K562 (cell line): ENCODE results near the gene MET. TPM values are rescaled to one million over a fixed set of nuclear protein-coding genes. Genes with fewer than 3 reads are reported as not detected.

ENCODE experiments used
- ARID1B ChIP-seq: fragments of 450-650 bp; IDR thresholded peaks from 2 replicates; pipeline ENCODE4 v1.6.1; 2016; ENCODE audit warnings: antibody characterized with exemption, mild to moderate bottlenecking, inconsistent platforms
- MCM7 ChIP-seq, 2 experiments: fragments of 450-650 bp; IDR thresholded peaks; 2 replicates each; pipeline ENCODE4 v1.6.1; 2016 to 2018
- MTA2 ChIP-seq: fragments of 450-650 bp; IDR thresholded peaks from 2 replicates; pipeline ENCODE4 v1.6.1; 2016; ENCODE audit warnings: low read depth
- NCOA4 ChIP-seq: fragments of 450-650 bp; IDR thresholded peaks from 2 replicates; pipeline ENCODE4 v1.6.1; 2018; ENCODE audit warnings: mild to moderate bottlenecking; ENCODE audit not compliant: partially characterized antibody
- RAD51 ChIP-seq: fragments of 450-650 bp; IDR thresholded peaks from 2 replicates; pipeline ENCODE4 v1.7.1; 2016; ENCODE audit warnings: low read depth, mild to moderate bottlenecking, borderline replicate concordance
- RNF2 ChIP-seq: sonication (generic); IDR thresholded peaks from 2 replicates; pipeline ENCODE4 v1.6.1; 2016
- THRB ChIP-seq: fragments of 450-650 bp; formaldehyde crosslinking; conservative IDR thresholded peaks from 2 replicates; pipeline ENCODE4 v1.4.0; 2022; ENCODE audit warnings: mild to moderate bottlenecking, missing genetic modification characterization
- ZFP30 ChIP-seq: fragments of 250-450 bp; sonication (Bioruptor Pico); IDR thresholded peaks from 2 replicates; pipeline ENCODE4 v1.8.0; 2022; ENCODE audit warnings: moderate library complexity, mild to moderate bottlenecking, inconsistent platforms, borderline replicate concordance
- ZNF75A ChIP-seq: fragments of 450-650 bp; formaldehyde crosslinking; IDR thresholded peaks from 2 replicates; pipeline ENCODE4 v1.4.0; 2020; ENCODE audit warnings: mild to moderate bottlenecking
- polyA plus RNA-seq, 8 experiments: library from polyadenylated mRNA; depleted of rRNA in 4 of 8; stranded (reverse) in 5 of 8; unstranded in 3 of 8; fragments of >200 nt; fragmentation: Nextera tagmentation in 2 of 8; fragmentation: Illumina TruSeq in 1 of 8; extraction: Ambion mirVana in 2 of 8; extraction: Trizol in 1 of 8; gene quantifications; 2 replicates each; pipeline versions ENCODE4 v1.2.1 to v1.2.3, GENCODE V29; 2011 to 2014; ENCODE audit warnings: inconsistent platforms in 1 of 8, missing spikeins in 1 of 8
- total RNA-seq, 7 experiments: library from RNA; depleted of rRNA in 6 of 7; stranded (reverse); fragments of >200 nt in 6 of 7; fragmentation: Illumina TruSeq in 2 of 7; extraction: Trizol in 2 of 7; gene quantifications; 2 replicates each; pipeline versions ENCODE4 v1.2.1 to v1.2.3, GENCODE V29; 2011 to 2021; ENCODE audit warnings: low replicate concordance in 1 of 7
- TF ChIP-seq, protein P1 (sequence below), 2 experiments: fragments of 450-650 bp in 1 of 2; sonication (generic) in 1 of 2; formaldehyde crosslinking in 1 of 2; IDR thresholded peaks; 2 replicates each; pipeline versions ENCODE4 v1.7.1 to v1.9.0; 2016 to 2022; ENCODE audit warnings: inconsistent platforms in 1 of 2, mild to moderate bottlenecking in 1 of 2, missing genetic modification reagents in 1 of 2

The MET gene
- total and polyA plus RNA-seq, 9 of the 15 experiments (the other 6 are each of a cell fraction or from before 2014, with no cell fraction given) = 0.84 to 2.4 (median 1.1) TPM

DNA sequence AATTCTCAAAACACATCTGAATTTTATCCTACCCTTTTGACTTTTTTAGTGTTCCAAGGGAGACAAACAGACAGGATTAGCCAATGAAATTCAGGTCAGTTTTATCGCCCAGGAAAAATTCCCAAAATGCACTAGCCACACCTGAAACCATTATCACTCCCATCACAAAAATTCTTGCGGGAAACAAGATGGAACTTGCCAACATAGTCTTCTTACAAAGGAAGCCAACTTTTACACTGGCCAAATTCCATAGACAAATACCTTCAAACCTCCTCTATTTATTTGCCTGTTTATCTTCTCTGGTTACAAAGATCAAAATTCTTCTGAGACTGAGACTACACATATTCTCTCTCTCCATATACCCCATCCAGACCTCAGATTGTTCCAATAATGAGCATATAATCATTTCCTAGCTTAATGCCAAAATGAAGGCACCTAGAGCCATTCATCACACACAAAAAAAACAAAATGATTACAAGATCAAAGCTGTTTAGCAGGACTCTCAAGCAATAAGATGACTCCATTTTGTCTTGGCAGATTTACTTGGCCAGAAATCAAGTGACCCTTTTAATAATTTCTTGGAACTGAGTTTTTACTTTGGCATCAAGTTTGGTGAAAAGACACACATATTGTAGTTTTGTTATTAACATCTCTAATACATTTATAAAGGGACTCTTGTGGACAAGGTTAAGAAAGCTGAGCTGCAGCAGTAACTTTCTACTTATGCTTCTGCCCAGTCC lies 30.2 kb downstream of the MET start (continued):
- TF ChIP-seq, protein P1, sequence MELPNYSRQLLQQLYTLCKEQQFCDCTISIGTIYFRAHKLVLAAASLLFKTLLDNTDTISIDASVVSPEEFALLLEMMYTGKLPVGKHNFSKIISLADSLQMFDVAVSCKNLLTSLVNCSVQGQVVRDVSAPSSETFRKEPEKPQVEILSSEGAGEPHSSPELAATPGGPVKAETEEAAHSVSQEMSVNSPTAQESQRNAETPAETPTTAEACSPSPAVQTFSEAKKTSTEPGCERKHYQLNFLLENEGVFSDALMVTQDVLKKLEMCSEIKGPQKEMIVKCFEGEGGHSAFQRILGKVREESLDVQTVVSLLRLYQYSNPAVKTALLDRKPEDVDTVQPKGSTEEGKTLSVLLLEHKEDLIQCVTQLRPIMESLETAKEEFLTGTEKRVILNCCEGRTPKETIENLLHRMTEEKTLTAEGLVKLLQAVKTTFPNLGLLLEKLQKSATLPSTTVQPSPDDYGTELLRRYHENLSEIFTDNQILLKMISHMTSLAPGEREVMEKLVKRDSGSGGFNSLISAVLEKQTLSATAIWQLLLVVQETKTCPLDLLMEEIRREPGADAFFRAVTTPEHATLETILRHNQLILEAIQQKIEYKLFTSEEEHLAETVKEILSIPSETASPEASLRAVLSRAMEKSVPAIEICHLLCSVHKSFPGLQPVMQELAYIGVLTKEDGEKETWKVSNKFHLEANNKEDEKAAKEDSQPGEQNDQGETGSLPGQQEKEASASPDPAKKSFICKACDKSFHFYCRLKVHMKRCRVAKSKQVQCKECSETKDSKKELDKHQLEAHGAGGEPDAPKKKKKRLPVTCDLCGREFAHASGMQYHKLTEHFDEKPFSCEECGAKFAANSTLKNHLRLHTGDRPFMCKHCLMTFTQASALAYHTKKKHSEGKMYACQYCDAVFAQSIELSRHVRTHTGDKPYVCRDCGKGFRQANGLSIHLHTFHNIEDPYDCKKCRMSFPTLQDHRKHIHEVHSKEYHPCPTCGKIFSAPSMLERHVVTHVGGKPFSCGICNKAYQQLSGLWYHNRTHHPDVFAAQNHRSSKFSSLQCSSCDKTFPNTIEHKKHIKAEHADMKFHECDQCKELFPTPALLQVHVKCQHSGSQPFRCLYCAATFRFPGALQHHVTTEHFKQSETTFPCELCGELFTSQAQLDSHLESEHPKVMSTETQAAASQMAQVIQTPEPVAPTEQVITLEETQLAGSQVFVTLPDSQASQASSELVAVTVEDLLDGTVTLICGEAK (IDR thresholded peaks at IDR 0.05) = no peak
- TF ChIP-seq, protein P1 (CRISPR knock-in tag; IDR thresholded peaks at IDR 0.05) = no peak
- TF ChIP-seq MCM7 (IDR thresholded peaks at IDR 0.05) = no peak
- TF ChIP-seq ARID1B = no peak
- no peak for TF ChIP-seq THRB (CRISPR knock-in tag)
- TF ChIP-seq ZFP30 = no peak
- no peak for TF ChIP-seq MTA2
- TF ChIP-seq RAD51 = no peak
- no peak for TF ChIP-seq NCOA4
- TF ChIP-seq RNF2 = no peak
- TF ChIP-seq ZNF75A (CRISPR knock-in tag) = no peak
